H1 (cell line): ENCODE data around the gene SLC66A3. TPM values are rescaled to one million over a fixed set of nuclear protein-coding genes. Genes with fewer than 3 reads are reported as not detected.

Experiments
- CTCF ChIA-PET: fragments of 300-600 bp; sonication (Branson Sonifier 250); formaldehyde crosslinking; loops from one replicate; lab custom pipeline; 2021; ENCODE audit not compliant: partially characterized antibody; lab: Charles Lee
- POLR2A ChIA-PET: fragments of 300-600 bp; sonication (Branson Sonifier 250); formaldehyde crosslinking; loops from one replicate; lab custom pipeline; 2021; ENCODE audit warnings: inconsistent platforms; ENCODE audit not compliant: partially characterized antibody; lab: Charles Lee
- DNase-seq, 2 experiments: peaks; one replicate each; pipeline versions ENCODE4 v3.0.0 to v3.0.0-alpha.2; 2010 to 2022; ENCODE audit warnings: low spot score in 2 of 2, low read depth in 1 of 2, mixed read lengths in 1 of 2
- FAIRE-seq: peaks from 2 replicates; lab custom pipeline; 2011; peaks lifted over from hg19 to GRCh38; lab: Jason Lieb, UNC
- H2AFZ ChIP-seq: 2 replicates; pipeline ENCODE4 v1.8.1; 2012; ENCODE audit warnings: low read length, inconsistent platforms
- H2AK5ac ChIP-seq: 2 replicates; pipeline ENCODE4 v1.6.1; 2013; ENCODE audit warnings: low read depth, low read length
- H2BK120ac ChIP-seq: replicated peaks from 2 replicates; pipeline ENCODE3; 2013; ENCODE audit warnings: low read depth, low read length, inconsistent platforms
- H2BK12ac ChIP-seq: 2 replicates; pipeline ENCODE4 v1.6.1; 2013; ENCODE audit warnings: low read depth, low read length
- H2BK15ac ChIP-seq: 2 replicates; pipeline ENCODE4 v1.6.1; 2013; ENCODE audit warnings: low read length
- H2BK20ac ChIP-seq: 2 replicates; pipeline ENCODE4 v1.6.1; 2013; ENCODE audit warnings: low read length
- H2BK5ac ChIP-seq: 2 replicates; pipeline ENCODE4 v1.6.1; 2013; ENCODE audit warnings: low read depth, low read length
- H3K14ac ChIP-seq: 2 replicates; pipeline ENCODE4 v1.6.1; 2013; ENCODE audit warnings: inconsistent platforms; ENCODE audit not compliant: insufficient read length
- H3K18ac ChIP-seq: 2 replicates; pipeline ENCODE4 v1.6.1; 2013; ENCODE audit warnings: low read length; ENCODE audit errors: extremely low read depth
- H3K23ac ChIP-seq: 2 replicates; pipeline ENCODE4 v1.6.1; 2013; ENCODE audit warnings: inconsistent platforms; ENCODE audit not compliant: insufficient read length
- H3K23me2 ChIP-seq: 2 replicates; pipeline ENCODE4 v1.6.1; 2013; ENCODE audit warnings: low read depth, low read length
- H3K27ac ChIP-seq: 2 replicates; pipeline ENCODE4 v1.6.1; 2011; ENCODE audit warnings: low read depth, low read length, inconsistent platforms
- H3K27me3 ChIP-seq, 4 experiments: replicated peaks in 1 of 4; 1 replicate in 1 of 4; 2 replicates in 3 of 4; pipeline versions ENCODE4 v1.6.1 to v1.8.1; 2011 to 2013; ENCODE audit warnings: low read length in 3 of 4, mild to moderate bottlenecking in 3 of 4, inconsistent platforms in 2 of 4, mixed read lengths in 2 of 4, moderate library complexity in 1 of 4; ENCODE audit not compliant: control insufficient read depth in 3 of 4, insufficient read depth in 3 of 4; ENCODE audit errors: extremely low read depth in 1 of 4
- H3K36me3 ChIP-seq, 4 experiments: 2 replicates each; pipeline versions ENCODE4 v1.6.1 to v1.8.1; 2011 to 2013; ENCODE audit warnings: mild to moderate bottlenecking in 4 of 4, low read length in 3 of 4, moderate library complexity in 2 of 4, control low read depth in 1 of 4, inconsistent platforms in 1 of 4; ENCODE audit not compliant: insufficient read depth in 4 of 4, control insufficient read depth in 2 of 4
- H3K4ac ChIP-seq: replicated peaks from 2 replicates; pipeline ENCODE3; 2013; ENCODE audit warnings: low read length, low read depth, mixed read lengths, inconsistent platforms; ENCODE audit not compliant: insufficient read length
- H3K4me1 ChIP-seq, 4 experiments: replicated peaks in 1 of 4; 1 replicate in 1 of 4; 2 replicates in 3 of 4; pipeline versions ENCODE4 v1.6.1 to v1.8.1; 2011 to 2013; ENCODE audit warnings: low read length in 3 of 4, inconsistent platforms in 2 of 4, mixed read lengths in 1 of 4; ENCODE audit not compliant: insufficient read depth in 4 of 4, control insufficient read depth in 3 of 4
- H3K4me2 ChIP-seq, 2 experiments: 2 replicates each; pipeline versions ENCODE4 v1.6.1 to v1.8.1; 2011 to 2013; ENCODE audit warnings: low read depth in 2 of 2, low read length in 2 of 2, control low read depth in 1 of 2, inconsistent platforms in 1 of 2, mild to moderate bottlenecking in 1 of 2; ENCODE audit not compliant: insufficient read depth in 1 of 2
- H3K4me3 ChIP-seq, 4 experiments: fragments of 200-600, 300-600 bp in 1 of 4; sonication (generic), shearing (Covaris generic), sonication (Bioruptor Twin) in 1 of 4; 2 replicates each; pipeline versions ENCODE4 v1.5.1 to v1.8.1; 2011 to 2016; ENCODE audit warnings: low read length in 4 of 4, low read depth in 3 of 4, control low read depth in 2 of 4, inconsistent platforms in 2 of 4, mild to moderate bottlenecking in 2 of 4, mixed read lengths in 1 of 4, moderate library complexity in 1 of 4; ENCODE audit not compliant: insufficient read depth in 2 of 4; ENCODE audit errors: extremely low read depth in 1 of 4
- H3K56ac ChIP-seq: replicated peaks from 2 replicates; pipeline ENCODE3; 2013; ENCODE audit warnings: low read depth, mild to moderate bottlenecking, mixed read lengths, low read length, inconsistent platforms; ENCODE audit not compliant: insufficient read length
- H3K79me1 ChIP-seq: 2 replicates; pipeline ENCODE4 v1.6.1; 2013; ENCODE audit warnings: low read depth, low read length, control low read depth
- H3K79me2 ChIP-seq, 2 experiments: 2 replicates each; pipeline versions ENCODE4 v1.6.1 to v1.8.1; 2012 to 2013; ENCODE audit warnings: low read length in 2 of 2, mild to moderate bottlenecking in 2 of 2, inconsistent platforms in 1 of 2; ENCODE audit not compliant: insufficient read depth in 2 of 2, control insufficient read depth in 1 of 2
- H3K9ac ChIP-seq, 4 experiments: replicated peaks in 1 of 4; 1 replicate in 1 of 4; 2 replicates in 3 of 4; pipeline versions ENCODE4 v1.6.1 to v1.8.1; 2011 to 2013; ENCODE audit warnings: low read depth in 3 of 4, low read length in 3 of 4, control low read depth in 2 of 4, mild to moderate bottlenecking in 2 of 4, moderate library complexity in 2 of 4, inconsistent platforms in 1 of 4; ENCODE audit errors: extremely low read depth in 1 of 4
- H3K9me3 ChIP-seq, 2 experiments: 2 replicates each; pipeline versions ENCODE4 v1.6.1 to v1.8.1; 2012 to 2013; ENCODE audit warnings: mild to moderate bottlenecking in 2 of 2, moderate library complexity in 2 of 2, control low read depth in 1 of 2, inconsistent platforms in 1 of 2, low read depth in 1 of 2, low read length in 1 of 2, mixed read lengths in 1 of 2; ENCODE audit not compliant: insufficient read depth in 2 of 2
- H4K20me1 ChIP-seq, 2 experiments: replicated peaks in 1 of 2; 2 replicates each; pipeline versions ENCODE3 to v1.8.1; 2011 to 2013; ENCODE audit warnings: inconsistent platforms in 2 of 2, low read length in 2 of 2, mild to moderate bottlenecking in 1 of 2; ENCODE audit not compliant: insufficient read depth in 2 of 2, control insufficient read depth in 1 of 2
- H4K5ac ChIP-seq: 2 replicates; pipeline ENCODE4 v1.6.1; 2013; ENCODE audit warnings: low read length, low read depth, mixed read lengths, inconsistent platforms; ENCODE audit not compliant: insufficient read length
- H4K8ac ChIP-seq: 2 replicates; pipeline ENCODE4 v1.8.0; 2013; ENCODE audit warnings: mild to moderate bottlenecking, moderate library complexity, low read length, inconsistent platforms; ENCODE audit not compliant: insufficient read depth; ENCODE audit errors: extremely low read depth
- H4K91ac ChIP-seq: replicated peaks from 2 replicates; pipeline ENCODE3; 2013; ENCODE audit warnings: low read length, mixed read lengths, inconsistent platforms; ENCODE audit not compliant: insufficient read length
- KDM5A ChIP-seq: fragments of 200-600 bp; IDR thresholded peaks from 2 replicates; pipeline ENCODE4 v1.7.1; 2012; ENCODE audit warnings: mild to moderate bottlenecking, low read length, inconsistent platforms, mixed read lengths
- WGBS, 2 experiments: shearing (Covaris generic) in 1 of 2; methylation state at CpG; one replicate each; pipeline versions ENCODE4 v1.1.6 to v1.1.7; 2013 to 2015; ENCODE audit warnings: low lambda C conversion rate in 2 of 2, mixed read lengths in 2 of 2, inconsistent platforms in 1 of 2, low coverage in 1 of 2, missing lambda C conversion rate in 1 of 2; ENCODE audit not compliant: insufficient replicate concordance in 2 of 2, insufficient coverage in 1 of 2, insufficient read length in 1 of 2; ENCODE audit errors: extremely low coverage in 1 of 2, missing lambda C conversion rate in 1 of 2; 5-methylcytosine and 5-hydroxymethylcytosine counted together
- polyA plus RNA-seq, 7 experiments: library from polyadenylated mRNA; depleted of rRNA in 3 of 7; stranded (reverse) in 5 of 7; unstranded in 2 of 7; fragments of >200 nt in 5 of 7; fragments of 200-250 nt in 2 of 7; gene quantifications; 1 replicate in 5 of 7; 2 replicates in 1 of 7; 4 replicates in 1 of 7; pipeline versions ENCODE4 v1.2.1 to v1.2.3, GENCODE V29; 2011 to 2013; ENCODE audit warnings: missing spikeins in 2 of 7, mixed read lengths in 2 of 7
- total RNA-seq: library from RNA; stranded (reverse); fragmentation: NEBNext Ultra II Directional; extraction: Animal tissue kit (Norgen Biotek cat#: 25700); gene quantifications from 2 replicates; pipeline ENCODE4 v1.2.1, GENCODE V29; 2021

SLC66A3 gene
- total and polyA plus RNA-seq, 2 of the 8 experiments (the other 6 are each of a cell fraction or from before 2014, with no cell fraction given) = 8.7 to 27.8 TPM

- H3K9me3 ChIP-seq = no peaks in the 10 kb centered on the region
- no peak overlapping the region for H3K56ac ChIP-seq
- CTCF ChIA-PET = interaction anchor here (0.6 kb wide), 1 partner anchor 10 kb away, joined by 3 read pairs; no protein-coding TSS in a partner anchor
- no peak for TF ChIP-seq KDM5A
- FAIRE-seq = no peak
- H4K91ac ChIP-seq = no peak overlapping the region
- H4K5ac ChIP-seq = no peak overlapping the region
- no peak overlapping the region for H3K18ac ChIP-seq
- no peak overlapping the region for H3K27ac ChIP-seq
- H2AFZ ChIP-seq = no peak overlapping the region
- POLR2A ChIA-PET = no interaction called here
- H2BK15ac ChIP-seq = no peak overlapping the region
- H3K4ac ChIP-seq = no peak overlapping the region
- no peak overlapping the region for H2AK5ac ChIP-seq
- H2BK20ac ChIP-seq = no peak overlapping the region
- H2BK12ac ChIP-seq = no peak overlapping the region
- H3K4me2 ChIP-seq = no peak overlapping the region
- DNase-seq = no peak
- no peak overlapping the region for H3K9ac ChIP-seq
- H3K23me2 ChIP-seq = no peaks in the 10 kb centered on the region
- no peaks in the 10 kb centered on the region for H3K79me2 ChIP-seq
- H3K23ac ChIP-seq = no peak overlapping the region
- WGBS, 2 experiments = 67% methylated on average over 5 of the region's 5 CpGs; no CpG with 5 or more reads in 1 of the 2 experiments
- no peak overlapping the region for H3K4me3 ChIP-seq
- no peaks in the 10 kb centered on the region for H4K20me1 ChIP-seq
- no peak overlapping the region for H2BK5ac ChIP-seq
- no peak overlapping the region for H2BK120ac ChIP-seq
- no peaks in the 10 kb centered on the region; a peak in 2 of 8 replicates for H3K36me3 ChIP-seq
- no peaks in the 10 kb centered on the region; the same call in 1 of the 2 replicates for H3K79me1 ChIP-seq
- no peaks in the 10 kb centered on the region for H3K4me1 ChIP-seq
- H3K27me3 ChIP-seq = no peaks in the 10 kb centered on the region
- H4K8ac ChIP-seq = no peak overlapping the region
- no peak overlapping the region for H3K14ac ChIP-seq
Measured at GRCh38 chr2:11177871-11178690, 22.8 kb downstream of the SLC66A3 start.
